Glutamatergic neuron (in vitro differentiated cells): ENCODE measurements around the gene FXYD1. TPM values are rescaled to one million over a fixed set of nuclear protein-coding genes. Genes with fewer than 3 reads are reported as not detected.

ENCODE experiments used
- DNase-seq: peaks from one replicate; pipeline ENCODE4 v3.0.0; 2022
- H3K27ac Mint-ChIP-seq: one replicate; pipeline ENCODE4 v1.8.0; 2020; ENCODE audit warnings: mild to moderate bottlenecking, mixed read lengths, inconsistent platforms; ENCODE audit not compliant: unreplicated experiment
- H3K27me3 Mint-ChIP-seq: one replicate; pipeline ENCODE4 v1.8.0; 2020; ENCODE audit warnings: mild to moderate bottlenecking, moderate library complexity, mixed read lengths, inconsistent platforms; ENCODE audit not compliant: unreplicated experiment
- H3K36me3 Mint-ChIP-seq: one replicate; pipeline ENCODE4 v1.8.0; 2020; ENCODE audit warnings: mild to moderate bottlenecking, mixed read lengths, inconsistent platforms; ENCODE audit not compliant: unreplicated experiment
- H3K4me1 Mint-ChIP-seq: one replicate; pipeline ENCODE4 v1.8.0; 2020; ENCODE audit warnings: mild to moderate bottlenecking, low read depth, mixed read lengths, inconsistent platforms; ENCODE audit not compliant: unreplicated experiment
- H3K4me3 Mint-ChIP-seq: one replicate; pipeline ENCODE4 v1.8.0; 2020; ENCODE audit warnings: mild to moderate bottlenecking, mixed read lengths, inconsistent platforms; ENCODE audit not compliant: unreplicated experiment
- H3K9me3 Mint-ChIP-seq: one replicate; pipeline ENCODE4 v1.8.0; 2020; ENCODE audit warnings: mild to moderate bottlenecking, moderate library complexity, mixed read lengths, inconsistent platforms; ENCODE audit not compliant: unreplicated experiment
- CTCF ChIP-seq: fragments of 200-600 bp; sonication (generic); IDR thresholded peaks from one replicate; pipeline ENCODE4 v1.5.0; 2021; ENCODE audit not compliant: partially characterized antibody, unreplicated experiment
- total RNA-seq: library from RNA; stranded (reverse); fragmentation: NEBNext Ultra II Directional; extraction: Animal tissue kit (Norgen Biotek cat#: 25700); gene quantifications from one replicate; pipeline ENCODE4 v1.2.1, GENCODE V29; 2021; ENCODE audit not compliant: unreplicated experiment

FXYD1 gene
- total RNA-seq, 1 donor from 2014 or later, result not detected

GRCh38 chr19:35177377-35178274 is 39.0 kb downstream of the FXYD1 start:
- H3K36me3 Mint-ChIP-seq, result peaks cover 6% of the 10 kb centered on the region
- H3K9me3 Mint-ChIP-seq, result peaks cover 4% of the 10 kb centered on the region
- H3K27me3 Mint-ChIP-seq, result peaks cover 2% of the 10 kb centered on the region
- no peak for DNase-seq
- no peak overlapping the region for H3K4me3 Mint-ChIP-seq
- no peak overlapping the region for H3K27ac Mint-ChIP-seq
- TF ChIP-seq CTCF, result no peak
- no peaks in the 10 kb centered on the region for H3K4me1 Mint-ChIP-seq

GRCh38 chr19:35178701-35179100 is 40.1 kb downstream of the FXYD1 start:
- peaks cover 2% of the 10 kb centered on the region for H3K27me3 Mint-ChIP-seq
- H3K9me3 Mint-ChIP-seq, result peaks cover 7% of the 10 kb centered on the region
- no peak overlapping the region for H3K27ac Mint-ChIP-seq
- no peaks in the 10 kb centered on the region for H3K4me1 Mint-ChIP-seq
- no peak for TF ChIP-seq CTCF
- H3K36me3 Mint-ChIP-seq, result peaks cover 12% of the 10 kb centered on the region
- no peak overlapping the region for H3K4me3 Mint-ChIP-seq
- DNase-seq, result no peak

GRCh38 chr19:35179830-35180229 is 41.2 kb downstream of the FXYD1 start:
- Mint-ChIP-seq H3K36me3 (peaks cover 12% of the 10 kb centered on the region), H3K9me3 (peaks cover 7% of the 10 kb centered on the region), H3K4me1 (no peaks in the 10 kb centered on the region), H3K27ac (no peak overlapping the region), H3K4me3 (no peak overlapping the region), H3K27me3 (peaks cover 2% of the 10 kb centered on the region)
- no peak for DNase-seq
- TF ChIP-seq CTCF, result no peak

- no peak for DNase-seq
- TF ChIP-seq CTCF, result no peak
- no peak overlapping the region for H3K4me3 Mint-ChIP-seq
- H3K27me3 Mint-ChIP-seq, result peaks cover 2% of the 10 kb centered on the region
- H3K36me3 Mint-ChIP-seq, result peaks cover 12% of the 10 kb centered on the region
- no peak overlapping the region for H3K27ac Mint-ChIP-seq
- peaks cover 5% of the 10 kb centered on the region for H3K9me3 Mint-ChIP-seq
- H3K4me1 Mint-ChIP-seq, result no peaks in the 10 kb centered on the region
Observed at GRCh38 chr19:35181387-35181786, 42.8 kb downstream of the FXYD1 start.

GRCh38 chr19:35184267-35184666 is 45.6 kb downstream of the FXYD1 start:
- Mint-ChIP-seq H3K27me3 (peaks cover 2% of the 10 kb centered on the region), H3K4me3 (no peak overlapping the region), H3K27ac (no peak overlapping the region), H3K36me3 (peaks cover 7% of the 10 kb centered on the region), H3K9me3 (peaks cover 3% of the 10 kb centered on the region), H3K4me1 (no peaks in the 10 kb centered on the region)
- TF ChIP-seq CTCF, result no peak
- no peak for DNase-seq
